Urinary bladder (tissue), 4 donors: ENCODE results near the gene CAMK4. TPM values are rescaled to one million over a fixed set of nuclear protein-coding genes. Genes with fewer than 3 reads are reported as not detected.

ENCODE experiments used
- DNase-seq: peaks from one replicate; pipeline ENCODE4 v3.0.0-alpha.2; 2015; ENCODE audit errors: extremely low spot score
- H3K27ac ChIP-seq: one replicate; pipeline ENCODE4 v1.5.1; 2013; ENCODE audit warnings: low read depth, mild to moderate bottlenecking, moderate library complexity
- H3K36me3 ChIP-seq: one replicate; pipeline ENCODE4 v1.6.1; 2013; ENCODE audit warnings: mild to moderate bottlenecking, moderate library complexity; ENCODE audit not compliant: insufficient read depth
- H3K4me1 ChIP-seq: one replicate; pipeline ENCODE4 v1.6.1; 2013; ENCODE audit warnings: mild to moderate bottlenecking, moderate library complexity; ENCODE audit not compliant: insufficient read depth
- H3K4me3 ChIP-seq: one replicate; pipeline ENCODE4 v1.5.1; 2013; ENCODE audit warnings: low read depth, low read length
- WGBS: extraction: QIAGEN DNeasy Blood & Tissue Kit; methylation state at CpG from one replicate; pipeline ENCODE4 v1.1.7; 2013; 5-methylcytosine and 5-hydroxymethylcytosine counted together
- polyA plus RNA-seq: library from polyadenylated mRNA; stranded (reverse); fragments of 200-250 nt; gene quantifications from one replicate; pipeline ENCODE4 v1.2.3, GENCODE V29; 2013
- total RNA-seq: library from RNA; depleted of rRNA; stranded (reverse); fragments of >200 nt; gene quantifications from one replicate; pipeline ENCODE4 v1.2.3, GENCODE V29; 2014
- donor health status: healthy with polysubstance abuse.
- donor health status: healthy.

The CAMK4 gene
- total and polyA plus RNA-seq, 2 donors, result 1.2 to 30.9 TPM

- Histone ChIP-seq H3K27ac (no peak overlapping the region), H3K4me3 (no peak overlapping the region), H3K4me1 (no peaks in the 10 kb centered on the region), H3K36me3 (no peaks in the 10 kb centered on the region)
- WGBS, result 70% methylated on average over 2 of the region's 2 CpGs
- no peak for DNase-seq
These were observed 9.9 kb downstream of the CAMK4 start for GRCh38 chr5:111234125-111234524.

DNA sequence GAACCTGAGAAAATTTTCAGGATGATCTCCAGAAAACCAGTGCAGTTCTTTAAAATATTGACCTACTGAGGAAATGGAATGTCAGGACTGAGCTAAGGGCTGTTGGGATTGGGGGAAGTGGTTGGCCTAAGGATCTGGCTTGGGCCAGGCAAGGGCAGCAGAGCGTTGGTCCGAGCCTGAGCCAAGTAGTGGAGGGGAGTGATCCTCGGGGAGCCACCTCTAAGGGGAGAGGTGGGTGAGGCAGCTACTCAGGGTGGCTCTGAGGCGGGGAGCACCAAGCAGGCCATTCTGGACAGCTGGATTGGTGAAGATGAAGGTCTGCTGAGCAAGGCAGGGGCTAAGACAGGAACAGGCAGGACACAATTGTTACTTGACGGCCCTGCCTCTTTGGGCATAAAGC lies 11.5 kb downstream of the CAMK4 start:
- Histone ChIP-seq H3K36me3 (no peaks in the 10 kb centered on the region), H3K4me1 (no peaks in the 10 kb centered on the region), H3K27ac (no peak overlapping the region), H3K4me3 (no peak overlapping the region)
- DNase-seq, result no peak
- 91% methylated on average over 5 of the region's 5 CpGs for WGBS

- no peak for DNase-seq
- H3K4me3 ChIP-seq, result no peak overlapping the region
- 73% methylated on average over 2 of the region's 2 CpGs for WGBS
- no peaks in the 10 kb centered on the region for H3K4me1 ChIP-seq
- H3K36me3 ChIP-seq, result no peaks in the 10 kb centered on the region
- H3K27ac ChIP-seq, result no peak overlapping the region
These were observed 12.2 kb downstream of the CAMK4 start for GRCh38 chr5:111236348-111236747.

DNA sequence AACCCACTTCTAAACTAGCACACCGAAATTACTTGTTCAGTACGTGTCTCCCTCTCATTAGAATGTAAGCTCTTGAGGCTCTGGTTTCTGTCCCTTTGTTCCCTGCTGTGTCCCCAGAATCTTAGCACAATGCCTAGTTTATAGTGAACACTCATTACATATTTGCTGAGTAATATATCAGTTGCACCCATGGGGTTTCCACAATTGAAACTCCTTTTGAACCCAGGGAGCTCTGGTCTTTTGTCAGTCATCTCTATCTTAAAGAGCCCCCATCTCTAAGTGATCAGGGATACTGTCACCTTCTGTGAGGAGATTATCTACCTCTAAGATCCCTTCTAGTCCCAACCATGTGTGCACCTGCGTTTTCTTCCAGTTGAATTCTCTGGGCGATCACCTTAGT lies 12.8 kb downstream of the CAMK4 start:
- Histone ChIP-seq H3K4me1 (no peaks in the 10 kb centered on the region), H3K4me3 (no peak overlapping the region), H3K27ac (no peak overlapping the region), H3K36me3 (no peaks in the 10 kb centered on the region)
- DNase-seq, result no peak
- WGBS, result 97% methylated on average over 4 of the region's 4 CpGs

GRCh38 chr5:111237470-111237869 lies 13.3 kb downstream of the CAMK4 start:
- no peak overlapping the region for H3K4me3 ChIP-seq
- H3K36me3 ChIP-seq, result no peaks in the 10 kb centered on the region
- no peak overlapping the region for H3K27ac ChIP-seq
- DNase-seq, result no peak
- H3K4me1 ChIP-seq, result no peaks in the 10 kb centered on the region

GRCh38 chr5:111238431-111239225 lies 14.4 kb downstream of the CAMK4 start:
- DNase-seq, result no peak

DNA sequence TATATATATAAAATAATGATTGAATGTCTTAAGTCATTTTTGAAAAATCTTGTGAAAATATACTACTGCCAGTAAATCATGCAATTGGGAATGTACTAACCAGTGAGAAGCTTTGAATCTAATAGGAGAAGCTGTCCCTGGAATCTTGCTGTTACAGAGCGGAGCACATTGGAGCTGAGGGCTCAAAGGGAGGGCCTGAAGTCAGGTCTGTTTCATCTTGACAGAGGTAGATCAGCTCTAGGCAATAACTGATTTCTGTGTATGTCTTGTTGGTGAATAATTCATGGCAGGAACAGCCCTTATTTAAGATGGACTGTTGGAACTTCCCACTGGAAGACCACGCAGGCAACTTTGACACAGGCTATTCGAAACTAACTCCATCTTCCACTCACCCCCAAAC lies 17.5 kb downstream of the CAMK4 start:
- DNase-seq, result no peak
- no peaks in the 10 kb centered on the region for H3K4me1 ChIP-seq
- H3K36me3 ChIP-seq, result no peaks in the 10 kb centered on the region
- H3K4me3 ChIP-seq, result no peak overlapping the region
- H3K27ac ChIP-seq, result no peak overlapping the region
- 97% methylated on average over 3 of the region's 3 CpGs for WGBS

More at GRCh38 chr5:111238431-111239225, 14.4 kb downstream of the CAMK4 start:
- H3K36me3 ChIP-seq, result no peaks in the 10 kb centered on the region
- H3K4me1 ChIP-seq, result no peaks in the 10 kb centered on the region
- H3K4me3 ChIP-seq, result no peak overlapping the region
- no peak overlapping the region for H3K27ac ChIP-seq
- 85% methylated on average over 10 of the region's 10 CpGs for WGBS

DNA sequence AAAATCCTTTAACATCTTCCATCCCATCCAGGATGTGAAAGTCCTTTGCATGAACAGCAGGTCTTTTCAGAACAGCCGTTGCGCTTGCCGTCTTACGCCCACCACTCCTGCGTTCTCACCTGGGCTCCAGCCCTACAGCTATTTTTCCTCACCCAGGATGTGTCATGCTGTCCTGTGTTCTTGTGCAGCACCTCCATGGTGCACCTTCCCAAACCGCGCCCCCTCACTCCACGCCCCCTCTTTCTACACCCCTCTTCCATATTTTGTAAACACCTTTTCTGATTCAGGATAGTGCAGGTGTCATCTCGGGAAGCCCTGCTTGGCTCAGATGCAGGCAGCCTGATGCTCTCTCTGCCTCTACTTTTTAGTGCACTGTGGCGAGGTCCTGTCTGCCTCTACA lies 18.4 kb downstream of the CAMK4 start:
- no peaks in the 10 kb centered on the region for H3K4me1 ChIP-seq
- H3K27ac ChIP-seq, result no peak overlapping the region
- DNase-seq, result no peak

GRCh38 chr5:111243318-111243717 lies 19.1 kb downstream of the CAMK4 start:
- WGBS, result 81% methylated on average over 1 of the region's 1 CpG
- no peaks in the 10 kb centered on the region for H3K4me1 ChIP-seq
- H3K36me3 ChIP-seq, result no peaks in the 10 kb centered on the region
- no peak overlapping the region for H3K4me3 ChIP-seq
- H3K27ac ChIP-seq, result no peak overlapping the region
- no peak for DNase-seq

More for the DNA sequence above, 18.4 kb downstream of the CAMK4 start:
- Histone ChIP-seq H3K4me3 (no peak overlapping the region), H3K36me3 (no peaks in the 10 kb centered on the region)
- WGBS, result 91% methylated on average over 10 of the region's 10 CpGs

DNA sequence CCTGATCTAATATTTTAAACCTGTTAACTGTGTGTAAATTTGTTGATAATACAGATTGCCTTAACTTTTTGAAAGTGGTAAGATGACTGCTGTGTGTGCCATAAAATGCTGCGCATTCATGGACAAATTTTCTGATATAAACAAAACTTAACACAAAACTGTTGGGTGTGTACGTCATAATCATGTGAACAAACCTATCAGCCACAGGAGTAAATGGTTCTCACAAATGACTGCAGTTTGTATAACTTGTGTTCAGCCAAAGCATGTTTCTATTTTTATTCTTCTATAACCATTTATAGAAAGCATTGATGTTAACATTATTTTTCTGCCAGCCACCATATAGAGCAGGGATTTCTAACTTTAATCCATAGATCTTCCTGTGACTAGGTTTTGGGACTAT lies 21.5 kb downstream of the CAMK4 start:
- WGBS, result 79% methylated on average over 2 of the region's 2 CpGs
- DNase-seq, result no peak
- no peak overlapping the region for H3K4me3 ChIP-seq
- no peak overlapping the region for H3K27ac ChIP-seq
- no peaks in the 10 kb centered on the region for H3K36me3 ChIP-seq
- H3K4me1 ChIP-seq, result no peaks in the 10 kb centered on the region

DNA sequence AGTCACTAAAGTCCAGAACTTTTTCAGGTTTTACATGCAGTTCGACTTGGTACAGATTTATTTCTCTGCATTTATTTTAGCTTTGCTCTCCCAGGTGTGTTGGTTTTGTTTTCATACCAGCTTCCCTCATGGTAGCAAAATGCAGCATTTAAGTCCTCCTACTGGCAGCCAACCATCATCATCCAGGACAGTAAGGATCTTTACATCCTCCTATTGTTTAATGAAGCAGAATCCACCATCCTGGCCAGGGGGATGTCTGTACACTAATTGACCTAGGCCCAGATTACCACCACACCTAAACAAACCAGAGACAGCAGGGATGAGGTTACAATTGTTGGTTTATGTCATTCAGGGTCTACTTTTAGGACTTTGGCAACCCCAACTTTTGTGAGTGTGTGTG lies 22.3 kb downstream of the CAMK4 start:
- H3K27ac ChIP-seq, result no peak overlapping the region
- no peak overlapping the region for H3K4me3 ChIP-seq
- 90% methylated on average over 1 of the region's 1 CpG for WGBS
- no peaks in the 10 kb centered on the region for H3K4me1 ChIP-seq
- DNase-seq, result no peak
- no peaks in the 10 kb centered on the region for H3K36me3 ChIP-seq

DNA sequence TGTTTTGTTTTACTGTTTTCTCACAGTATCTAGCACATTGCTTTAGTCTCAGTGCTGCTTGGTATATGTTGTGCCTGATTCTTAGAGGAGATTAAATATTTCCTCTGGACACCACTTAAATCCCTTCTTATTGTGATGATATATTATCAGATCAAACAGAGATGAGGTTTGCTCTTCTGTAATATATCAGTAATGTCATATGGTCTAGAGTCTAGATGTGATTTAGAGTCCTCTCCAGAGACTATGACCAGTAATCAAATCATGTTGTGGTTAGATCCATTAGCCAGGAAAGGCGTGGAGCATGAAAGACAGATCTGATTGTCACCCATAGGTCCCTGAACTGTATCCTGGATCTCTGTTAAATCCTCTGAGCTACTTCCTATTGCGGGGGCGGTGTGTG lies 24.4 kb downstream of the CAMK4 start:
- DNase-seq, result no peak
- Histone ChIP-seq H3K4me1 (no peaks in the 10 kb centered on the region), H3K4me3 (no peak overlapping the region), H3K27ac (no peak overlapping the region), H3K36me3 (no peaks in the 10 kb centered on the region)
- 87% methylated on average over 3 of the region's 3 CpGs for WGBS

GRCh38 chr5:111251921-111252320 lies 27.7 kb downstream of the CAMK4 start:
- no peaks in the 10 kb centered on the region for H3K4me1 ChIP-seq
- no peak overlapping the region for H3K4me3 ChIP-seq
- no peak for DNase-seq
- H3K27ac ChIP-seq, result no peak overlapping the region
- 65% methylated on average over 6 of the region's 6 CpGs for WGBS
- H3K36me3 ChIP-seq, result no peaks in the 10 kb centered on the region

DNA sequence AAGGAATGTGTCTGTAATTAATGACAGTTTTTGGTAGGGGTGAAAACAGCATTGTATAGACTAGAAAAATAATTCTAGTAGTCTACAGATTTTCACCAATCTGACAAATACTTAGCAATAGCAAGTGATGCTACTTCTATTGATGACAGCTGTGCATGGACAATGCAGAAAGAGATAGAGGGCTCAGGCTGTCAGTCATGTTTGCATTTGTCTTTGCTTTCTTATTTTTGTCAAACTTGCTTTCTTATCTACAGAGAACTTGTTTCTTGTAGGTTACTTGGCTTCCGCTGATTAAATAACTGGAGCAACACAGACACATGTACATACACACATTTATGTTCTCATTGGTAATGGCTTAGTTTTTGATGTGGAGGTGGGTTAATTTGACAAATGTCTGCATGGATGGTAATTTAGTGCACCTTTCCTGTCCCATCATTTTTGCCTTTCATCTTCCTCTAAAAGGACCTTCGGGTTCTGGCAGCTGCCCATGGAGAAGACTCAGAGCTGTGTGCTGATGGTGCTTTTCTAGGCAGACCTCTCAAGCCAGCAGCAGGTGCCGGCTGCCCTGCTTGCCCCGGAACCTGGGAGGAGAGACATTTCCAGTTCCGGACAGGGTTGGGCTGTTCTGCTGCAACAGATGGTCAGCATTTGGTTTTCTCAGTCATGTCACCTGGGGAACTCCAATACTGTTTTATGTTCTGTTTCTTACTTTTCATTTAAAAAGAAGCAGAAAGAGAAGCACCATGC lies 28.8 kb downstream of the CAMK4 start:
- Histone ChIP-seq H3K4me1 (no peaks in the 10 kb centered on the region), H3K36me3 (no peaks in the 10 kb centered on the region), H3K27ac (no peak overlapping the region), H3K4me3 (no peak overlapping the region)
- WGBS, result 79% methylated on average over 5 of the region's 5 CpGs
- no peak for DNase-seq
